GM19438 (cell line): Measurements from ENCODE around the gene TNNI3.
A peak's percentile ranks its signal among the peaks of the same experiment; 100 is the strongest.
"Not testable (repeated sequence)": the region's sequence is repeated elsewhere in the genome, so short reads cannot be mapped to it uniquely, and the experiment has no call there.

Experiments
- ATAC-seq: cut with Tn5 transposase; IDR thresholded peaks from one replicate; pipeline ENCODE4 v1.9.1; 2021; ENCODE audit warnings: low read depth; ENCODE audit not compliant: unreplicated experiment

Gene TNNI3

DNA sequence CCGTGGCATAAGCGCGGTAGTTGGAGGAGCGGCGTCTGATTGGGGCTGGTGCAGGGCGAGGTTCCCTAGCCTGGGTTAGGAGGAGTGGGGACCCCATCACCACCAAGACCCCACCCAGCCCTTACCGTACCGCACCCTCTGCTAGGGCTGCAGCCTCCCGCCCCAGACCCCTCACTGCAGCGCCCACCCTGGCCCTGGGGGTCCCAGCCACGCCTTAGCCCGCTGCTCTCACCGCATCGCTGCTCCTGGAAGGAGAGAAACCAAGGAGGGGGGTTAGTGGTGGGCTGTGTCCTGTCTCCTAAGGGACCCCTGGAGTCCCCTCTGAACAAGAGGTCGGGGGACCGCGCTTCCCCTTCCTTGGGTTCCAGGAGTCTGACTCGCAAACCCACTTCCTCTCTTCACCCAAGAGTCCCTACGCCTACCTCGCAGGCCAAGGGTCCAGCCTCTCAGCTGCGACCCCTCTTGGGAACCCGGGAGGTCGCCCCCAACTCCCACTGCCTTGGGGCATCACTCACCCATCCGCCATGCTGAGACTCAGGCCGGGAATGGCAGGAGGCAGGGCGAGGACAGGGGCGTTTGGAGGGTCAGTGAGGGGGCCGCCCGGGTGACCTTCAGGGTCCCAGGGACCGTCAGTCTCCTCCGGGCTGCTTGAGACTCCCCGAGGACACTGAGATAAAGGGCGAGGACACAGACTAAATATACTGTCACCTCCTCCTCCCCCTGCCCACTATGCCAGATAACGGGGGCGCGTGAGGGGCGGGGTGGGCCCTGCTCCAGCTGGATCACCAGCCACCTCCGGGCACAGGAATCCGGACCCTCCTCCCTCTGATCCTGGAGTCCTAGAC is at the start of gene TNNI3:
Gene TNNI3 (minus strand): TSS at position 669 of the 845 bp plus-strand sequence. CDS start 143 bp downstream, at position 526.
- ATAC-seq = no peak

DNA sequence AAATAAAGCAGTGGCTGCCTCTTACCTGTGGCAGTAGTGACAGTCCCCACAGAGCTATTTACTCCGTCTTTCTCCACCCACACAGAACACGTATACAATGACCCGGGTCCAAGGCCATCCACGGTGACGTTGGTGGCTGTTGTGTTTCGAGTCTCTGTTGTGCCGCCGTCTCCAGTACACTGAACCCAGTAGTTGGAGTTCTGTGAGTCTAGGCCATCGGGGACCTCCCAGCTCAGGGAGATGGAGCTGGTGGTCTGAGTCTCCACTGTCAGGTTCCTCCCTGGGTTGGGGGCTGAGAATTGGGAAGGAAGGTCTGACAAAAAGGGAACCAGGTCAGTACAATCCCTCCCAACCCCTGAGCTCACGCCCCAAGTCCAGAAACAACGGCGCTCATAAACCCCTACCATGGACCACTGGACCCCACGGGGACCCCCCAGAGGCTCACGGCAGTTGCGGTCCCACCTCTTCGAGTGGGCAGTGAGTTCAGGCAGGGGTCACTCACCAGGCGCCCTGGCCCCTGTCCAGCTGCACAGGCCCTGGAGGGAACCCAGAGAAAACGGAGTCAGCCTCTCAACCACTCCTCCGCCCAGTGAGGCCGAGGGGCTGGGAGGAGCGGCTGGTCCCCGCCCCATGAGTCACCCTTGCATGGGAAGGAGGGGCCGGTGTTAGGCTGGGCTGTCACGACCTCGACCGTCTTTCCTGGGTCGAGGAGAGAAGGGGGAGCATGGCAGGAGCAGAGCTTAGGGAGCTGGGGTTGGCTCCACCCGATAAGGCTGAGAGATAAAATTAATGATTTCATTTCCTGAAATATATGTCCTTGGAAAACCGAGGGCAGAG is 49.4 kb upstream of the TNNI3 start:
- ATAC-seq = no peak

DNA sequence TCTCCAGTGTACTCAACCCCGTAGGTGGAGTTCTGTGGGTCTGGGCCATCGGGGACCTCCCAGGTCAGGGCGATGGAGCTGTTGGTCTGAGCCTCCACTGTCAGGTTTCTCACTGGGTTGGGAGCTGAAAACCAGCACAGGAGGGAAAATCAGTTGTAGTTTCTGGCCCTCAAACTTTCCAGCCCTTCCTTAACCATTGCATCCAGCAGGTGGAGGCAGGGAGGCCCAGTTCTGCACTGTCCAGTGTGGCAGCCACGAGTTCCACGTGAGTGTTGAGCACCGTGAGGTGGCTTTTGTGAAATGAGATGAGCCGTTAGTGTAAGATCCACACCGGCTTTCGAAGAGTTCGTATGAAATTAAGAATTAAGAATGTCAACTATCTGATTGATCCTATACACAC is 44.7 kb upstream of the TNNI3 start:
- ATAC-seq = not testable (repeated sequence)

DNA sequence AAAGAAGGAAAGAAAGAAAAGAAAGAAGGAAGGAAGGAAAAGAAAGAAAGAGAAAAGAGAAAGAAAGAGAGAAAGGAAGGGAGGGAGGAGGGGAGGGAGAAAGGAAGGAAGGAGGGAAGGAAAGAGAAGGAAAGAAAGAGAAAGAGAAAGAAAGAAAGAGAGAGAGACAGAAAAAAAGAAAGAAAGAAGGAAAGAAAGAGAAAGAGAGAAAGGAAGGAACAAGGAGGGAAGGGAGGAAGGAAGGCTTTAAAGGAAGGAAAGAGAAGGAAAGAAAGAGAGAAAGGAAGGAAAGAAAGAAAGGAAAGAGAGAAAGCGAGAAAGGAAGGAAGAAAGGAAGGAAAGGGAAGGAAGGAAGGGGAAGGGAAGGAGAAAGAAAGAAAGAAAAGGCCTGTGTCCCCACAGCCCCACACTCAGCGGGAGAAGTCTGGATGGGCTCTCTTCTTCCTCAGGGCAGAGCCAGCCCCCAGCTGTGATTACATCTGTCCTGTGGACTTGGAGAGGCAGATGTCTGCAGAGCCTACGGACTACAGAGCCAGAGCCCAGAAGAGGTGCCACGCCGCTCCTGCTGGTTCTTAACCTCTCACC is 42.2 kb upstream of the TNNI3 start:
- no peak for ATAC-seq

DNA sequence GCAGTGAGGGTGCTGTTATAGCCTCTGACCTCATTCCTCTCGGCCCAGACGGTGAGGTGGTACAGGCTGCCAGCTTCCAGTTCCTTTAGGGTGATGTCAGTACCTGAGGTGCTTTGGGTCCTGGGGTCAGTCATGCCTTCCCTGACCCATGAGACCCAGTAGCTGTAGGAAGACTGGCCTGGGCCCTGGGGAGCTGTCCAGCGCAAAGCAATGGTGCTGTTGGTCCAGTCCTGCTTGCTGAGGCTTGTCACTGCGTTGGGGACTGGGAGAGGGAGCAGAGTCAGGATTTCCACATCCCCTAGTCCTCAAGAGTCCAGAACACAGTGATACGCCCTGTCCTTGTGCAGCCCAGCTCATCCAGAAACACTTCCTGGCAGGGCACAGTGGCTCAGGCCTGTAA is 41.1 kb upstream of the TNNI3 start:
- no peak for ATAC-seq

DNA sequence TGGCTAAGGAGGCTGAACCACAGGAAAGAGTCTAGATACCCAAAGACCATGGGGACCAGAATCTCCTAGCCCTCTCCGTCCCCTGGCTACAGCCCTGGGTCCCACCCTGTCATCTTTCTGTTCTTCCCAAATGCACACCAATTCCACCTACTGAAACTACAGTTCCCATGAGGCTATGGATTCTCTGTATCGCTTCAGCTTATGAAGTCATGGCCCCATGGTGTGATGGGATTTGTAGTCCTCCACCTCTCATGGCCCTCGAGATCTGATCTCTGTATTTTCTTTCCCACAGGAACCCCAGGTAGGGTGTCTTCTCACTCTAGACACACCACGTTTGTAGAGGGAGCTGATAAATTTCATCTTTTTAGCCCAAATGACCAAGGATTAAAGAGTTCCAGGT is 40.0 kb upstream of the TNNI3 start:
- no peak for ATAC-seq

DNA sequence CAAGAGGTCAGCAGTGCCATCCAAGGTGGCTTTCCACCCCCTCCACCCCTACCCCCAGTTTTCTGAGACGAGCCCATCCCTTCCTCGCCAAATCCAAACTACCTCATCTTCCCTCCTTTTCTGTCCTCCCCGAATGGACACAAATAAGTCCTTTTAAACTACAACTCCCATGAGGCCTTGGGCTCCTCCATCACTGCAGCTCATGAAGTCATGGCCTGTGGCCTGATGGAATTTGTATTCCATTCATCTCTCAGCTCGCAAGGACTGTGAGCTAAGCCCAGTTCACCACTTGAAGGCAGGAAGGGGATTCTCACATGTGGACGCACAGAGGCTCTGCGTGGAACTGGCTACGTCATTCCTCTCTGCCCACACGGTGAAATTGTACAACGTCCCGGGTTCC is 39.3 kb upstream of the TNNI3 start:
- no peak for ATAC-seq

DNA sequence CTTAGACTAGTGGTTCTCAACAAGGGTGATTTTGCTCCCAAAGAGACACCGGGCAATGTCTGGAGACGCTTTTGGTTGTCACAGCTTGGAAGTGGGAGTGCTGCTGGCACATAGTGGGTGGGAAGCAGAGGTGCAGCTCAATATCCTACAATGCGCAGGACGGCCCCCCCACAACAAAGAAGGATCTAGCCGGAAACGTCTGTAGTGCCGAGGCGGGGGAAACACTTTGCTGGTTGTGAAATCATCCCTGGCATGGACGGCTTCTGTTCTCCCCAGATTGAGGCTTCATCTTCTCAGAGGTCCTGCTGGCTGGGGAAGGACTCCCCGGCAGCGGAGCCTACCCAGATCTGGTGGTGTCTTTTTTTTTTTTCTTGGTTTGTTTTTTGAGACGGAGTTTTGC is 35.9 kb upstream of the TNNI3 start:
- ATAC-seq = no peak

DNA sequence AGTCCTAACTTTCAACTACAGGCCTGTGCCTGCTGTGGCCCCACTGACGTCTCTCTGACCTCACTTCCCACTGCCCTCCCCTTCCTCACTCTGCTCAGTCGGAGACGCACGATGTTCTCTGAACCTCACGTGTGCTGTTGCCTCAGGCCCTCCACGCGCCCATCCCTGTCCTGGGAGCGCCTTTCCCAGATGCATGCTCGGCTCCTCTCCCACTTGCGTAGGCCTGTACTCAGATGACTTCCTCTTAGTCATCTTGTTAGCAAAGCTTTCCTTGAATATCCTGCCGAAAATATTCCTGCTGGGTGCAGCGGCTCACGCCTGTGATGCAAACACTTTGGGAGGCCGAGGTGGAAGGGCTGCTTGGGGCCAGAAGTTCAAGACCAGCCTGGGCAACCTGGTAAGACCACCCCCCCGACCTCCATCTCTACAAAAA is 31.9 kb upstream of the TNNI3 start:
- ATAC-seq = no peak

DNA sequence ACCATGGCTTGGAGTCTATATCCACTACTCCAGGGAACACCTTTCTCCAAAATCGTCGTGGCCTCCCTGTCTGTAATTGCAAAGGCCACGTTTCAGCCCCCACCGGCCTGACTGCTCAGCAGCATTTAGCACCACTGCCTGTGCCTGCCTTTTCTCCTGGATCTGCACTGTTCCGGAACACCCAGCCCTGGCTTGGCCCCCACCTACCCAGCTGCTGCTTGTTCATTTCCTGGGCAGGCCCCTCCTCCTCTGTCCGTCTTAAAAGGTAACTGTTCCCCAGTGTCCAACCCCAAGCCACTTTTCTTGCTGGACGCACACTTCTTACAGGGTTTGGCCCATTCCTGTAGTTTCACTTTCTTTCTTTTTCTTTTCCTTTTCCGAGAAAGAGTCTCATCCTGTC is 31.1 kb upstream of the TNNI3 start:
- no peak for ATAC-seq

DNA sequence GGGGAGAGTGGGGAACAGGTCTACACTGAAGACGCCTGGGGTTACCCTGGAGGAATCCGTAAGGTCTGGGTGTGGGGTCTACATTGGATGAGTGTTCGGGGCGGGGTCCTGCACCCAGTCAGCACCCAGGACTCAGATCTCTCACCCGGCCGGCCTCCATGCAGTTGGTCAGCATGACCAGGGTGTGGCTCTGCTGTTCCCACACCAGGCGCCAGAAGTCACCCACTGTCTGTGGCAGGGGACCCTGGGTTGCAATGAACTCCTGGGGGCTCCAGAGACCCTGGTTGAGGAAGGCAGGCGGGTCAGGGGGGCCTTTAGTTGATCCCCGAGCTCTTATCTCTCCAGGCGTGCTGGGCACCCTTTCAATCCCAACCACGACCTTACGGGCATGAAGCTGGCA is 28.5 kb upstream of the TNNI3 start:
- no peak for ATAC-seq

DNA sequence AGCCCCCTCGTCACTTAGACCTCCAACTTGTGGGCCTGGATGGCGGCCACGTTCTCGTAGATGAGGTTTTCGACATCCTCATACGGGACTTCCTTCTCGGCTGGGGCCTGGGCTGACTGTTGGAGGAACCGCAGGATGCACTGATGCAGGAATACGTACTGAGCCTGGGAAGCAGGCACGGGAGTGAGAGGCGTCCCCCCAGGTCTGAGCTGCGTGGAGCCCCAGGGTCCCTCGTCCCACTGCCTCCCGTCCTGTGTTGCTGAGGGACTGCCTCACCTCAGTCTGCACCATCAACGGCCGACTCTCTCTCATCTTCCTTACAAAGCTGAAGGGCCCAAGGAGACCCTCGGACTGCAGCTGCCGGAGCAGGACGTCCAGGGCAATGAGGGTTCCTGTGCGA is 24.2 kb upstream of the TNNI3 start:
- ATAC-seq = no peak

DNA sequence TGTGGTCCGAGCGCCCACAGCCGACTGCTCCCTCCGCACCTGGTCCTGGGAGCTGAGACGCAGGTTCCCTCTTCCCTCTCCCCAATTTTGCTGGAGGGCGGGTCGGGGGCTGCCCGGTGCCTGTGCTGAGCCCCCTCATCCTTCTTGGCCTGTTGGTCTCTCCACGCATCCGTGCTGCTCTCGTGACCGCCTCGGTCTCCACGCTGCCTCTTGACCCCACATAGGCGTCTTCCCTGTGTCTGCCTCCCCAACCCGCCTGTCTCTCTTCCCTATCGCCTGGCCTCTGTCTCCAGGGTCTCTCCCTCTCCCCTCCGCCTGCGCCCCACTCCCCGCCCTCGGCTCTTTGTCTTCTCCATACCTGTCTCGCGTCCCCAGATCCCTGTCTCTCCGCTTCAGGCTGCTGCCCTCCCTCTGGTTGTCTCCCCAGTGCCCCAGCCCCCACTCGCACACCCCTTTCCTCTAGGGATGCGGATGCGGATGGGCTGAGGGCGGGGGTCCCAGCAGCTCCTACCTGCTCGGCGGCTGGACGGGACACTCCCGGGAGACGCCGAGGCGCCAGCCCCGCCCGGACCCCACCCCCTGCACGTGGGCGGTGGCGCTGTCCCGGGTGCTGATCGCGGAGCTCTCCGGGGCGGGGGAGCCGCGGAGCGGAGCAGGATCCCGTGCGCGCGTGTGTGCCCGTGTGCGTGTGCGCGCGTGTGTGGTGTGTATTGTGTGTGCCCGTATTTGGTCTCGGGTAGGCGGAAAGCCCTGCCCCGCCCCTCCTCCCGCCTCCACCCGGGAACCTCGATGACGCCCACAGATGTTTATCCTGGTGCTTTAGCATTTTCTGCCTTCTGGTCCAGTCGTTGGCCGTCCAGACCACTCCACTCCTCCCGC is 22.3 kb upstream of the TNNI3 start, which contains the start of gene SYT5:
Gene SYT5 (minus strand): TSS at position 684 of the 879 bp plus-strand sequence. CDS start 1,248 bp downstream, outside the sequence.
- ATAC-seq = no peak

DNA sequence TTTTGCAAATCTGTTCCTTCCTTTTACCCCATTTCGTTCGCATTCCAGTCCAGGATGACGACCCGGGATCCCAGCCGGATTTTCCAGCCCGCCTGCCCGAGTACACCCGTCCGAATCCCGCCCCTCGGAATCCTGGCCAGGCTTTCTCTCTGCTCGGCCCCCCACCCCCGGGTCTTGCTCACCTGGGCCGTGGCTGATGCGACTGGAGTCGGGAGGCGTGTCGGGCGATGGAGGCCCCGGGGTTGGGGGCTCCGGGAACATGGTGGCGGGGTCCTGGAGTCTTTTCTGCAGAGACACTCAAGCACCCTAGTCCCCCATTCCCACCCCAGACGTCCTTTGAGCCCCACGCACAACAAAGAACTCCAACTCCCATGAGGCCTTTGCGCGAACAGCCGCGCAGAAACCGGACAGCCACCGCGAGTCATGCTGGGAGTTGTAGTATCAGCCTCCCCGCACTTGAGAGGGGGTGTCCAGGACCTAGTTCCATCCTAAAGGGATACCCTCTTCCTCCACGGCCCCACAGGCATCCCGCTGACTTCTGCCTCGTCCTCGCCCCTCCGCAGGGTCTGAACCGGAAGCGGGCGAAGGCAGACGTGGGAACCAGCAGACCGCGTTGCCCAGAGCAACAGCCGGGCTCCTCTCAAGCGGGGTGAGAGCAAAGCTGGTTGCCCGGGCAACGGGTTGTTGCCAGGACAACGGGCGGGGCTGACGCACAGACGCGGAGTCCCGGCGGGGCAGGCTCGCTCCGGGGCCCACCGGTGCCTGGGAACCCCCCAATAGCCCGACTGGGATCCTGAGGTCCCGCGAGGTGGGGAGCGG is 21.5 kb upstream of the TNNI3 start:
- ATAC-seq = peak; percentile 58

DNA sequence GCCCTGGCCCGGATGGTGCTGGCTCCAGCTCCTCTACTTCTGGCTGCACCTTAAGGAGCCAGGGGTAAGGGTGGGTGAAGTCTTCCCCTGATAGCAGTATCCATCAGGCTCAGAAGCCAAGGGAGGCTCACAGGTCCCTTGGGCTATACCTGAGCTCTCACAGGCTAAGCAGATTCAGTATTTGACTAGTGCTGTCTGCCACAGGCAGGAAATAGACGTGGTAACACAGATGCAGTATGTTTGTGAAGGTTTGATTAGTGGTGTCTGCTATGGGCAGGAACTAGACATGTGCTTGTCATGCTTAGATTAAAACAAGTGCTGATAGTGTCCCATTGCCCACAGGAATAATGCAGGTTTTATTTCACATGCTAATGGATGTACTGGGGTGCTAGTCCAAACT is 18.5 kb upstream of the TNNI3 start:
- ATAC-seq = no peak

DNA sequence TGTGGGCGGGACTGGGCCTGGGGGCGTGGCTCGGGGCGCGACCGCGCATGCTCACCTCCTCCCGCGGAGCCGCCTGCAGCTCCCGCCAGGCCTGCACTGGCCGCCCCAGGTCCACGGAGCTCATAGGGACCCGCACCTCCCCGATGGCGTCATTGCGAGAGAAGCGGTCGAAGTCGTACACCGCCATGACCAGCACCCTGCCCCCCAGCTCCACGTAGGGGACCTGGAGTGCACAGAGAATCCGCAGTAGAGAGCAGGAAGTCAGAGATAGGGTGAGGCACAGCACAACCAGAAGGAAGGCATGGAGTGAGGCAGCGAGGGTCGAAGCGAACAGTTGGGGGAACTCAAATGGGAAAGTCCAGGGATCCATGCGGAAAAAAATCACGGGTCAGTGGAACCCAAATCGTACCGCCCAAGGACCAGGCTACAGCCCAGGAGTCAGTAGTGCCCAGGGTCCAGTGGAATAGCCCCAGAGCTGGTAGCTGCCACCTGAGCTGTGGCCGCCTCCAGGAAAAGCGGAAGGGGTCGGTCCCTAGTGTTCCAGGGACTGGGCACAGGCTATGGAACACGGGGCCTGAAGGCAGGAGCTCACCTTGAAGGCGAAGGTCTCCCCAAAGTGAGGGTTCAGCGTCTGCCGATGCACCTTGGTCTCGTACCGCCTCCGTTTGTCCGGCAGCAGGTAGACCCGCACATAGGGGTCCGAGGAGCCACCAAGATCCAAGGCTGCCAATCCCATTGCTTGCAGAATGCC is 17.8 kb upstream of the TNNI3 start:
- ATAC-seq = no peak

DNA sequence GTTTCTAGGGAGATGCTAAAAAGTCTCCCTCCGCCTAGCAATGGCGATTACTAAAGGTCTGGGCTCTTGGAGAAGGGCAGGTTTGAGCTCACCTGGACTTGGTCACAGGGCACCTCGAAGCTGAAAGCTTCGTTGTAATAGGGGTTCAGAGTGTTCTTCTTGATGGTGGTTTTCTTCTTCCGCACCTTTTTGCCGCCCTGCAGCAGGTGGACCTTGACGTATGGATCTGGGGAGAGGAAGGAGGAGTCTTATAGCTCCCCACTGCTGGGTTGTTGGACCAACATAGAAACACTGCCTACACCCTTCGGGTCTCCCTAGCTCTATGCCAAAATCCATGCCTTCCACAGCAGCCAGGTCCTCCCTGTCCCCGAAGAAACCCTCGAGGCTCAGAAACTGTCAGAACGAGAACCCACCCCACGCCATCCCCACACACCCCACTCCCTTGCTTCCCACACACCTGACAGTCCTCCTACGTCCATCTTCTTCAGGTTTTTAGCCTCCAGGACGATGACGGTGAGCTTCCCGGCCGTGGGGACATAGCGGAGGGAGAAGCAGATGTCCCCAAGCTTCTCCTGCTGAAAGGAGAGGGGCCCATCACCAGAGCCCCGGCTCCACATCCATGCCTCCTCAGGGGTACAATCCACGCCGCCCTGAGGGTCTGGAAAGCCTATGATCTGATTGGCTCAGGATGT is 17.0 kb upstream of the TNNI3 start:
- no peak for ATAC-seq
